GM10266 (cell line): ENCODE data around the gene SPIB.

Source experiments
- DNase-seq: peaks from one replicate; pipeline ENCODE4 v3.0.0; 2012; ENCODE audit errors: extremely low spot score
- TF ChIP-seq, protein P1 (sequence below): IDR thresholded peaks from 2 replicates; pipeline ENCODE4 v1.5.1; 2012; ENCODE audit warnings: mild to moderate bottlenecking, low read depth; ENCODE audit not compliant: control insufficient read depth, insufficient read depth; ENCODE audit errors: missing control alignments

SPIB gene

DNA sequence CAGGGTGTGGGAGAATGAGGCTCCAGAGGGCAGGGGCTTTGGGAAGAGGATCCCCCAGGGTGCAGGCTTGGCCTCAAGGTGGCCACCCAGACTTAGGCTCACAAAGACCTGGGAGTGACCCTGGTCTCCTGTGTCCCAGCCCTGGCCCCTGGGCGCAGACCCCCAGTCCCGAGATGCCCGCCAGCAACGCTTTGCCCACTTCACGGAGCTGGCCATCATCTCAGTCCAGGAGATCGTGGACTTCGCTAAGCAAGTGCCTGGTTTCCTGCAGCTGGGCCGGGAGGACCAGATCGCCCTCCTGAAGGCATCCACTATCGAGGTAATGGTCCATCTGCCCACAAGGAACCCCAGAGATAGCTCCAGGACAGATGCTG, 39.9 kb upstream of the SPIB start:
- no peak for DNase-seq
- TF ChIP-seq, protein P1, sequence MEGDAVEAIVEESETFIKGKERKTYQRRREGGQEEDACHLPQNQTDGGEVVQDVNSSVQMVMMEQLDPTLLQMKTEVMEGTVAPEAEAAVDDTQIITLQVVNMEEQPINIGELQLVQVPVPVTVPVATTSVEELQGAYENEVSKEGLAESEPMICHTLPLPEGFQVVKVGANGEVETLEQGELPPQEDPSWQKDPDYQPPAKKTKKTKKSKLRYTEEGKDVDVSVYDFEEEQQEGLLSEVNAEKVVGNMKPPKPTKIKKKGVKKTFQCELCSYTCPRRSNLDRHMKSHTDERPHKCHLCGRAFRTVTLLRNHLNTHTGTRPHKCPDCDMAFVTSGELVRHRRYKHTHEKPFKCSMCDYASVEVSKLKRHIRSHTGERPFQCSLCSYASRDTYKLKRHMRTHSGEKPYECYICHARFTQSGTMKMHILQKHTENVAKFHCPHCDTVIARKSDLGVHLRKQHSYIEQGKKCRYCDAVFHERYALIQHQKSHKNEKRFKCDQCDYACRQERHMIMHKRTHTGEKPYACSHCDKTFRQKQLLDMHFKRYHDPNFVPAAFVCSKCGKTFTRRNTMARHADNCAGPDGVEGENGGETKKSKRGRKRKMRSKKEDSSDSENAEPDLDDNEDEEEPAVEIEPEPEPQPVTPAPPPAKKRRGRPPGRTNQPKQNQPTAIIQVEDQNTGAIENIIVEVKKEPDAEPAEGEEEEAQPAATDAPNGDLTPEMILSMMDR, result no peak

DNA sequence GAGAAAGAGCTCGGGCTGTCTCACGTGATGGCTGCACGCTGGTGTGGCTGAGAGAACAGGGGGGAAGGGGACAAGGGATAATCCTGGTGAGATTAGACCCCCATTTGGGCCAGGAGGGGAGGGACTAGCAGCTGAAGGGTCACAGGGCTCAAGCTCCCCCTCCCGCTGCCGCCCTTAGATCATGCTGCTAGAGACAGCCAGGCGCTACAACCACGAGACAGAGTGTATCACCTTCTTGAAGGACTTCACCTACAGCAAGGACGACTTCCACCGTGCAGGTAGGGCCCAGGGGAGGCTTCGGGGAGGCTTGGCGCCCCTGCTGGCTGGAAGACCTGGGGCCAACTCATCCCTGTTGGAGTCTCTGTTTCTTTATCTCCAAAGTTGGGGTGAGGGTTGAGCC, 39.1 kb upstream of the SPIB start:
- no peak for DNase-seq
- TF ChIP-seq, protein P1, result no peak

DNA sequence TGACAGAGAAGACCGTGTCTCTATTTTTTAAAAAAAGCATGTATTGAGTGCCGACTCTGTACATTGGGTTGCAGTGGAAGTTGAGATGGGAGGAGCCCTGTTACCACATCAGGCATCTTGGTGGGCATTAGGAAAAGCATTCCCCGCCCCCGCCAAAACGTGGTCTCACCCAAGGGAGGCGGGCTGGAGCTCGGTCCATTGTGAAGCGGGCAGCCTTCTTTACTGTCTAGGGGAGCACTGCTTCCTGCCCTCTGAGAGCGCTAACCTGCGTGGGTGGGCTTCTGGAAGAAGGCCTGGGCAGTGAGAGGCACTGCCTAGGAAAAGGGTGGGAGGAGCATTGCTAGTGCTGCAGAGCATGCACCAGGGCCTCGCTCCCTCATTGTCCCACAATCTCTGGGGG, 38.6 kb upstream of the SPIB start:
- no peak for DNase-seq
- TF ChIP-seq, protein P1, result no peak

DNA sequence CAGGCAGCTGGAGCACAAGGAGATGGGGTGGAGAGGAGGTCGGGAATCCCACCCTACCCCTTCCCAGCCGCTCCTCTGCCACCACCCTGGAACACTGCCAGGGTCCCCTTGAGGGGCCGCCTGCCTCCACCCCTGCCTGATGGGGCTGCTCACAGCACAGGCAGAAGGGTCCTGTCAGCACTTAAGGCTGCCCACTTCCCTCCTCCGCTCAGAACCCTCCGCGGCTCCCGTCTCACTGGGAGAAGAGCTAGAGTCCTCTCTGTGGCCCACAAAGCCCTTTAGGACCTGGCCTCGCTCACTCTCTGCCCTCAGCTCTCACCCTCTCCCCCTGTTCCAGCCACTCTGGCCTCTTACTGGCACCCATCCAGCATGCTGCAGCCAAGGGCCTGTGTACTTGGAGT, 38.0 kb upstream of the SPIB start:
- TF ChIP-seq, protein P1, result no peak

DNA sequence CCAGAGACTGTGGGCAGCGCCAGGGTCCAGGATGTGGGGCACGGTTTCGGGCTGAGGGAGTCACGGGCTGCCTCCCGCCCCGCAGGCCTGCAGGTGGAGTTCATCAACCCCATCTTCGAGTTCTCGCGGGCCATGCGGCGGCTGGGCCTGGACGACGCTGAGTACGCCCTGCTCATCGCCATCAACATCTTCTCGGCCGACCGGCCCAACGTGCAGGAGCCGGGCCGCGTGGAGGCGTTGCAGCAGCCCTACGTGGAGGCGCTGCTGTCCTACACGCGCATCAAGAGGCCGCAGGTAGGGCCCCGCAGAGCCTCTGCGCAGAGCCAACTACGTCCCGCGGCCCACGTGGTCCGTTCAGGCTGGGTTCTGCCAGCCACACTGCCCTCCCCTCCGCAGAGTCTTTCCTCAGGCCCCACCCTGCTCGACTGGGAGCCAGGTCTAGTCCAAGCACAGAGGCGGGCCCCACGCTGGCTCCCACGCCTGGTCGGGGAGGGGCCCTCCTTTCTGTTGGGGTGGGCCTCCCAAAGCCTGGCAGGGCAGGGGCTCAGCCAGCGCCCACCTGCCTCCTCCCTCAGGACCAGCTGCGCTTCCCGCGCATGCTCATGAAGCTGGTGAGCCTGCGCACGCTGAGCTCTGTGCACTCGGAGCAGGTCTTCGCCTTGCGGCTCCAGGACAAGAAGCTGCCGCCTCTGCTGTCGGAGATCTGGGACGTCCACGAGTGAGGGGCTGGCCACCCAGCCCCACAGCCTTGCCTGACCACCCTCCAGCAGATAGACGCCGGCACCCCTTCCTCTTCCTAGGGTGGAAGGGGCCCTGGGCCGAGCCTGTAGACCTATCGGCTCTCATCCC, 36.6 kb upstream of the SPIB start:
- no peak for DNase-seq
- TF ChIP-seq, protein P1, result no peak

More for the DNA sequence above, 38.0 kb upstream of the SPIB start:
- no peak for DNase-seq

DNA sequence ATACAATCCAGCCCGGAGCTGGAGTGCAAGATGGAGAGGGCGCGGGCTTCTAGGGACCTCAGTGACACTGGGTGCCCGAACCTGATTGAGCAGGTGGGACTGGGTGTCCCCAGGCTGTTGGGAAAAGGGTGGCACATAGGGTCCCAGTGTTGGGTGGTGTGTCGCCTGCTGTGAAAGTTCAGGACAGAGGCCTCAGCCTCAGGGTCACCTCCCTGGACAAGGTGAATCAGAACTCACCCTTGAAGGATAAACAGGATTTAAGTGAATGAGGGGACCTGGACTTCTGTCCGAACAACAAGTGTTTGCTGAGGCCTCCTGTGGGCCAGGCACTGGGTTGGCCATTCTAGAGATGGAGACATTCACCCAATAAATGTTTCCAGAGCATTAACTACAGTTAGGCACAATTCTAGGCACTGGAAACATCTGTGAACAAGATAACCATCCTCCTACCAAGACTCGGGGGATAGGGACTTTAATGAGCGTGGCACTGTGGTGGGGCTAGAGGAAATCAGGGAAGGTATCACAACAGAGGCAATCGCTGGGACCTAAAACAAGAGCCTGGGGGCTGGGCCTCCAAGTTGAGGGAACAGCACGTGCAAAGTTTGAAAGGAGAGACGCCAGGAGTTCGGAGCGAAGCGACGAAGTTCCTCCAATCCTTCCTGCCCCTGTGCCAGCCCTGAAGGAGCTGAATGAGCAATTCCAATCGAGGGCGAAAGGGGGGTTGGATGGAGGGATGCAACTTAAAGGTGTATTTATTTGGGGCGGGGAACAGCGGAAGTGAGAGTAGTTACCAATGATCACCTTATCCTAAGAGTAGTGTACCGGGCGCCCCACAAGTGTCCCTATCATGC, 35.5 kb upstream of the SPIB start:
- TF ChIP-seq, protein P1, result no peak
- DNase-seq, result no peak
